Heart left ventricle (tissue), 16 donors: ENCODE measurements around the gene LRATD1. TPM values are rescaled to one million over a fixed set of nuclear protein-coding genes. Genes with fewer than 3 reads are reported as not detected.

Experiments
- ATAC-seq, 4 donors: fragments of 200-7000 bp; cut with Tn5 transposase; one replicate each; pipeline ENCODE4 v1.9.1; 2020 to 2022; ENCODE audit warnings: moderate library complexity in 4 of 4, mild to moderate bottlenecking in 3 of 4, moderate number of reproducible peaks in 1 of 4
- DNase-seq, 5 donors: peaks; one replicate each; pipeline ENCODE4 v3.0.0-alpha.2; 2020
- H3K27ac ChIP-seq, 12 donors: fragments of 200-600 bp; sonication (generic) in 4 of 12; one replicate each; pipeline versions ENCODE4 v1.5.0 to v1.8.0; 2016 to 2022; ENCODE audit warnings: mild to moderate bottlenecking in 2 of 12
- H3K27me3 ChIP-seq, 9 donors: fragments of 200-600 bp; sonication (generic) in 2 of 9; one replicate each; pipeline versions ENCODE4 v1.5.1 to v1.8.0; 2016 to 2022; ENCODE audit warnings: mild to moderate bottlenecking in 3 of 9
- H3K36me3 ChIP-seq, 9 donors: fragments of 200-600 bp; sonication (generic) in 2 of 9; one replicate each; pipeline versions ENCODE4 v1.5.0 to v1.8.0; 2018 to 2022; ENCODE audit warnings: mild to moderate bottlenecking in 2 of 9
- H3K4me1 ChIP-seq, 12 donors: fragments of 200-600 bp; sonication (generic) in 4 of 12; one replicate each; pipeline versions ENCODE4 v1.5.0 to v1.8.0; 2016 to 2022; ENCODE audit warnings: mild to moderate bottlenecking in 3 of 12
- H3K4me3 ChIP-seq, 12 donors: fragments of 200-600 bp; sonication (generic) in 4 of 12; one replicate each; pipeline versions ENCODE4 v1.5.0 to v1.8.0; 2017 to 2022; ENCODE audit warnings: mild to moderate bottlenecking in 9 of 12, moderate library complexity in 4 of 12
- H3K9me3 ChIP-seq, 12 donors: fragments of 200-600 bp; sonication (generic) in 4 of 12; one replicate each; pipeline versions ENCODE4 v1.5.0 to v1.8.0; 2016 to 2022; ENCODE audit warnings: mild to moderate bottlenecking in 1 of 12
- CTCF ChIP-seq, 12 donors: fragments of 200-600 bp; sonication (generic) in 4 of 12; IDR thresholded peaks; one replicate each; pipeline versions ENCODE4 v1.5.0 to v1.8.0; 2018 to 2022; ENCODE audit warnings: antibody characterized with exemption in 12 of 12, mild to moderate bottlenecking in 5 of 12
- POLR2A ChIP-seq, 2 donors: fragments of 450-650 bp; IDR thresholded peaks; one replicate each; pipeline ENCODE4 v1.6.1; 2017; ENCODE audit warnings: antibody characterized with exemption in 2 of 2, mild to moderate bottlenecking in 2 of 2, moderate library complexity in 2 of 2
- WGBS, 4 donors: extraction: QIAGEN DNeasy Blood & Tissue Kit in 2 of 4; methylation state at CpG; one replicate each; pipeline versions ENCODE4 v1.1.5 to v1.1.7; 2013 to 2018; 5-methylcytosine and 5-hydroxymethylcytosine counted together
- intact Hi-C, 10 donors: fragments of 100-400 bp; cut with DNase I; formaldehyde crosslinking; loops; one replicate each; pipeline versions ENCODE4 v1.11.1 to v1.14.2; 2022
- polyA plus RNA-seq, 2 donors: library from polyadenylated mRNA; stranded (reverse); fragments of 200-250 nt; gene quantifications; one replicate each; pipeline ENCODE4 v1.2.3, GENCODE V29; 2013
- total RNA-seq, 9 donors: library from RNA; depleted of rRNA in 2 of 9; stranded (reverse); fragments of >200 nt in 2 of 9; fragmentation: NEBNext Ultra II Directional in 3 of 9; extraction: Animal tissue kit (Norgen Biotek cat#: 25700) in 3 of 9; gene quantifications; one replicate each; pipeline versions ENCODE4 v1.1.0 to v1.2.4, GENCODE V29; 2016 to 2023
- donor health status: ischemic (EF 13 %, LVEDD 7.1; RV severe dilation, severe dysfunction).
- donor health status: healthy with polysubstance abuse.
- donor health status: DM: no; HTN: yes; CAD: no.
- donor health status: DM: no; HTN: no; CAD: no.
- donor health status: ischemic (EF 25% LVEDD 6.9; RV normal size, moderate dysfunction).
- donor health status: ischemic (EF 25% LVEDD 5.7; RV mildly dilated, moderate dysfunction).
- donor health status: healthy.
- donor health status: DM: yes; HTN: yes; CAD: no.
- donor health status: ischemic (EF 35%, LVEDD 5.7; RV mildly dilated, moderate dysfunction).
- donor health status: nonischemic (EF 11% LVEDD 7.7; RV severe dilation, severe dysfunction).
- donor health status: DM: yes; HTN: yes; CAD: no.
- donor health status: PGD.
- donor health status: ischemic (EF 29% LVEDD 5.4; RV normal size, mild dysfunction).
- donor health status: nonischemic (EF 23%, LVEDD 6.1; RV moderate dilation, normal function).

Gene LRATD1
- total and polyA plus RNA-seq, 11 donors, result 0.07 to 4.6 (median 1.5) TPM

GRCh38 chr2:14634489-14635390 lies 2.2 kb downstream of the LRATD1 start:
- WGBS, 4 donors, result 1% methylated on average over 29 to 81 of the region's 81 CpGs
- DNase-seq (peak; percentile 63 to 88 (median 79)), ATAC-seq (peak; percentile 27 to 85 (median 74))
- Histone ChIP-seq H3K36me3 (no peaks in the 10 kb centered on the region), H3K27ac (peak overlapping the region in 11 of 12 donors; percentile 43 to 90 (median 72)), H3K27me3 (peaks cover 4 to 69% (median 28%) of the 10 kb centered on the region in 9 donors), H3K4me3 (peak overlapping the region; percentile 24 to 64 (median 56)), H3K4me1 (peaks cover 0 to 40% (median 20%) of the 10 kb centered on the region in 12 donors), H3K9me3 (no peaks in the 10 kb centered on the region)
- TF ChIP-seq POLR2A (IDR thresholded peaks at IDR 0.05) (no peak), CTCF (IDR thresholded peaks at IDR 0.05) (peak; percentile 35 to 80 (median 55))
- intact Hi-C loops, result loop anchor here in 2 of 10 donors (2.0 to 10.0 kb wide), 4 partner anchors 206 to 943 kb away; no protein-coding TSS in a partner anchor

GRCh38 chr2:14635391-14635871 lies 2.9 kb downstream of the LRATD1 start:
- H3K27ac ChIP-seq, result peak overlapping the region in 11 of 12 donors; percentile 43 to 90 (median 72)

GRCh38 chr2:14638488-14638887 lies 6.0 kb downstream of the LRATD1 start:
- TF ChIP-seq POLR2A (IDR thresholded peaks at IDR 0.05), result no peak
- no peak for TF ChIP-seq CTCF (IDR thresholded peaks at IDR 0.05)
- 80 to 87% (median 84%) methylated on average over 2 of the region's 2 CpGs for WGBS, 4 donors
- ATAC-seq, result no peak
- H3K4me3 ChIP-seq, result no peak overlapping the region
- no peaks in the 10 kb centered on the region for H3K9me3 ChIP-seq
- H3K27me3 ChIP-seq, result peaks cover 0 to 34% (median 13%) of the 10 kb centered on the region in 9 donors
- no peaks in the 10 kb centered on the region for H3K36me3 ChIP-seq
- peaks cover 0 to 24% (median 15%) of the 10 kb centered on the region in 12 donors for H3K4me1 ChIP-seq
- DNase-seq, result no peak
- H3K27ac ChIP-seq, result no peak overlapping the region
- intact Hi-C loops, result loop anchor here in 2 of 10 donors (5.0 to 10.0 kb wide), 3 partner anchors 516 to 939 kb away; no protein-coding TSS in a partner anchor

More at GRCh38 chr2:14635391-14635871, 2.9 kb downstream of the LRATD1 start:
- peak; percentile 56 to 83 (median 79) for DNase-seq
- TF ChIP-seq CTCF (IDR thresholded peaks at IDR 0.05), result peak in 2 of 12 donors; percentile 24 to 27
- TF ChIP-seq POLR2A (IDR thresholded peaks at IDR 0.05), result no peak
- Histone ChIP-seq H3K9me3 (no peaks in the 10 kb centered on the region), H3K4me1 (peaks cover 0 to 40% (median 20%) of the 10 kb centered on the region in 12 donors), H3K36me3 (no peaks in the 10 kb centered on the region), H3K27me3 (peaks cover 4 to 65% (median 28%) of the 10 kb centered on the region in 9 donors), H3K4me3 (peak overlapping the region; percentile 24 to 64 (median 56))
- ATAC-seq, result peak; percentile 29 to 62 (median 56)
- WGBS, 4 donors, result 0 to 3% (median 1%) methylated on average over 15 to 24 of the region's 24 CpGs
- intact Hi-C loops, result loop anchor here in 2 of 10 donors (2.0 to 10.0 kb wide), 4 partner anchors 207 to 942 kb away; no protein-coding TSS in a partner anchor

- no peak for ATAC-seq
Measured at GRCh38 chr2:14641116-14641515, 8.6 kb downstream of the LRATD1 start.

More at GRCh38 chr2:14641116-14641515, 8.6 kb downstream of the LRATD1 start:
- H3K4me3 ChIP-seq, result no peak overlapping the region
- no peak overlapping the region for H3K27ac ChIP-seq
- intact Hi-C loops, result no loop called here
- H3K9me3 ChIP-seq, result no peaks in the 10 kb centered on the region
- WGBS, 4 donors, result 73 to 84% (median 80%) methylated on average over 4 of the region's 4 CpGs
- peaks cover 0 to 3% (median 0%) of the 10 kb centered on the region in 12 donors for H3K4me1 ChIP-seq
- no peaks in the 10 kb centered on the region for H3K36me3 ChIP-seq
- DNase-seq, result no peak
- no peak for TF ChIP-seq CTCF (IDR thresholded peaks at IDR 0.05)
- no peak for TF ChIP-seq POLR2A (IDR thresholded peaks at IDR 0.05)
- peaks cover 0 to 12% (median 0%) of the 10 kb centered on the region in 9 donors for H3K27me3 ChIP-seq
